Neural progenitor cell (in vitro differentiated cells): Measurements from ENCODE around the gene CEP68.

Experiments used
- EZH2 ChIP-seq: fragments of 200-600 bp; sonication (generic); IDR thresholded peaks from 2 replicates; pipeline ENCODE4 v1.6.1; 2017; ENCODE audit warnings: antibody characterized with exemption, mild to moderate bottlenecking, moderate library complexity
- EZH2phosphoT487 ChIP-seq: fragments of 200-600 bp; sonication (generic); IDR thresholded peaks from 2 replicates; pipeline ENCODE4 v1.6.1; 2017; ENCODE audit warnings: antibody characterized with exemption
- TF ChIP-seq, protein P1 (sequence below): fragments of 200-600 bp; sonication (generic); IDR thresholded peaks from 2 replicates; pipeline ENCODE4 v1.5.1; 2017; ENCODE audit warnings: antibody characterized with exemption, mild to moderate bottlenecking

DNA sequence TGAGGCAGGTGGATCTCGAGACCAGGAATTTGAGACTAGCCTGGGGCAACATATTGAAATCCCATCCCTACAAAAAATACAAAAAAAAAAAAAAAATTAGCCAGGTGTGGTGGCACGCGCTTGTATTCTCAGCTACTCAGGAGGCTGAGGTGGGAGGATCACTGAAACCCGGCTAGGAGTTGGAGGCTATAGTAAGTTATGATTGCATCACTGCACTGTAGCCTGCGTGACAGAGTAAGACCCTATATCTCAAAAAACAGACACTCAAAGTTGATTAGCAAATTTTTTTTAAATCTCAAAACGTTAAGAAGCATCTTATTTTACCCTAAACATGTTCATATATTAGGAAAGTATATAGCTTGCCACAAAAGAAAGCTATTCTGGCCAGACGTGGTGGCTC lies 66.1 kb downstream of the CEP68 start:
- TF ChIP-seq EZH2 (no peak), EZH2phosphoT487 (no peak)
- TF ChIP-seq, protein P1, sequence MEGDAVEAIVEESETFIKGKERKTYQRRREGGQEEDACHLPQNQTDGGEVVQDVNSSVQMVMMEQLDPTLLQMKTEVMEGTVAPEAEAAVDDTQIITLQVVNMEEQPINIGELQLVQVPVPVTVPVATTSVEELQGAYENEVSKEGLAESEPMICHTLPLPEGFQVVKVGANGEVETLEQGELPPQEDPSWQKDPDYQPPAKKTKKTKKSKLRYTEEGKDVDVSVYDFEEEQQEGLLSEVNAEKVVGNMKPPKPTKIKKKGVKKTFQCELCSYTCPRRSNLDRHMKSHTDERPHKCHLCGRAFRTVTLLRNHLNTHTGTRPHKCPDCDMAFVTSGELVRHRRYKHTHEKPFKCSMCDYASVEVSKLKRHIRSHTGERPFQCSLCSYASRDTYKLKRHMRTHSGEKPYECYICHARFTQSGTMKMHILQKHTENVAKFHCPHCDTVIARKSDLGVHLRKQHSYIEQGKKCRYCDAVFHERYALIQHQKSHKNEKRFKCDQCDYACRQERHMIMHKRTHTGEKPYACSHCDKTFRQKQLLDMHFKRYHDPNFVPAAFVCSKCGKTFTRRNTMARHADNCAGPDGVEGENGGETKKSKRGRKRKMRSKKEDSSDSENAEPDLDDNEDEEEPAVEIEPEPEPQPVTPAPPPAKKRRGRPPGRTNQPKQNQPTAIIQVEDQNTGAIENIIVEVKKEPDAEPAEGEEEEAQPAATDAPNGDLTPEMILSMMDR, result no peak
